GM19328 (cell line): Measurements from ENCODE around the gene RPL12.

Experiments used
- ATAC-seq: cut with Tn5 transposase; IDR thresholded peaks from one replicate; pipeline ENCODE4 v1.9.1; 2021; ENCODE audit warnings: mild to moderate bottlenecking, moderate library complexity; ENCODE audit not compliant: unreplicated experiment

The RPL12 gene

DNA sequence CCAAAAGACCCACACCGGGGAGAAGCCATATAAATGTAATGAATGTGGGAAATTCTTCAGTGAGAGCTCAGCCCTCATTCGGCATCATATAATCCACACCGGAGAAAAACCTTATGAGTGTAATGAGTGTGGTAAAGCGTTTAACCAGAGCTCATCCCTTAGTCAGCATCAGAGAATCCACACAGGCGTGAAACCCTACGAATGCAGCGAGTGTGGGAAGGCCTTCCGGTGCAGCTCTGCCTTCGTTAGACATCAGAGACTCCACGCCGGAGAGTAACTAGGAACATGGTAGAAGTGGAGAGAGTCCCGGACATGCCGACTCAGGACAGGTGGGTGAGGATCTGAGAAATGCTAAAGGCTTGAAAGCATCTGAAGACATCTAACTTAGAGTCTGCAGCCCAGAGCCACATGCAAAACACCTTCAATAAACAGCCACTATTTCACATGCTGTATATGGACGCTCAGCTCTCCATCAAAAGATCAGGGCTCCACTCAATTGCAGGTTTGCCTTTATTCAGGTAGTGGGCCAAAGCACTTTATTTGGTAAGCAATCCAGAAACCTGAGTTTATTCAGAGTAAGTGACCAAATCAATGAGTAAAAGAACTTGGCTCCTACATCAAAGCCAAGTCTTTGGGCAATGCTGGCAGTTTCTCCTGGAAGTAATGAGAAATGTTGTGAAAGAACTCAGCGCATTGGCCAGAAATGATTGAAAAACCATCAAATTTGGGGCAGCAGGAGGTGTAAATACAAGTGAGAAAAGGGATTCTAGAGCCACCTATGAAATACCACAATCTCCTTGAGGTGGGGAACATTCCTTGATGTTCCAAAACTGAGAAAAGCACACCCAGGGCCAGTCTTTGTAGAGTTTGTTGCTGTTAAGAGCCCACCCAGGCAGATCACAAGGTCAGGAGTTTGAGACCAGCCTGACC is 6.0 kb downstream of the RPL12 start:
- no peak for ATAC-seq

DNA sequence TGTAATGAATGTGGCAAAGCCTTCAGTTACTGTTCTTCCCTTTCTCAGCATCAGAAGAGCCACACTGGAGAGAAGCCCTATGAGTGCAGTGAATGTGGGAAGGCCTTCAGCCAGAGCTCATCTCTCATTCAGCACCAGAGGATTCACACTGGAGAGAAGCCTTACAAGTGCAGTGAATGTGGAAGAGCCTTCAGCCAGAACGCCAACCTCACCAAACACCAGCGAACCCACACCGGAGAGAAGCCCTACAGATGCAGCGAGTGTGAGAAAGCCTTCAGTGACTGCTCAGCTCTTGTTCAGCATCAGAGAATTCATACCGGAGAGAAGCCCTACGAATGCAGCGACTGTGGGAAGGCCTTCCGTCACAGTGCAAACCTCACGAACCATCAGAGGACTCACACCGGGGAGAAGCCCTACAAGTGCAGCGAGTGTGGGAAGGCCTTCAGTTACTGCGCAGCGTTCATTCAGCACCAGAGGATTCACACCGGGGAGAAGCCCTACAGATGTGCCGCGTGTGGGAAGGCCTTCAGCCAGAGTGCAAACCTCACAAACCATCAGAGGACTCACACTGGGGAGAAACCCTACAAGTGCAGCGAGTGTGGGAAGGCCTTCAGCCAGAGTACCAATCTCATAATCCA is 6.8 kb downstream of the RPL12 start:
- no peak for ATAC-seq

DNA sequence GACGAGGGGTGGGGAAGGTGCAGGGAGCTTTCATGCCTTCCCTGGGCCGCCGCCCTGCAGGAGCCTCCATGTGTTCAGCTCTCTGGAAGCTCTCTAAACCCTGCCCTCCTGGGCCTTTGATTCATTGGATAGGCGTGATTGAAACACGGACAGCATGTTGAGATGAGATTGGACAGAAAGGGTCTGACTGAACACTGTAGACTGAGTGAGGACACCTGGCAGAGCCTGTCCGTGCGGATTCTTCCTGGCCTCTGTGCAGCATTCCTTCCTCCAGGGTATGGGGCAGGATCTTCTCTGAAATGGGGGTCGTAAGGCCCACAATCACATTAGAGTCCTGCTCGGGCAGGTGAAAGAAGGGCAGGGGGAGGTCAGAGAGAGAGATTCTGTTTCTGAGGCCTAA is 12.8 kb downstream of the RPL12 start:
- no peak for ATAC-seq

DNA sequence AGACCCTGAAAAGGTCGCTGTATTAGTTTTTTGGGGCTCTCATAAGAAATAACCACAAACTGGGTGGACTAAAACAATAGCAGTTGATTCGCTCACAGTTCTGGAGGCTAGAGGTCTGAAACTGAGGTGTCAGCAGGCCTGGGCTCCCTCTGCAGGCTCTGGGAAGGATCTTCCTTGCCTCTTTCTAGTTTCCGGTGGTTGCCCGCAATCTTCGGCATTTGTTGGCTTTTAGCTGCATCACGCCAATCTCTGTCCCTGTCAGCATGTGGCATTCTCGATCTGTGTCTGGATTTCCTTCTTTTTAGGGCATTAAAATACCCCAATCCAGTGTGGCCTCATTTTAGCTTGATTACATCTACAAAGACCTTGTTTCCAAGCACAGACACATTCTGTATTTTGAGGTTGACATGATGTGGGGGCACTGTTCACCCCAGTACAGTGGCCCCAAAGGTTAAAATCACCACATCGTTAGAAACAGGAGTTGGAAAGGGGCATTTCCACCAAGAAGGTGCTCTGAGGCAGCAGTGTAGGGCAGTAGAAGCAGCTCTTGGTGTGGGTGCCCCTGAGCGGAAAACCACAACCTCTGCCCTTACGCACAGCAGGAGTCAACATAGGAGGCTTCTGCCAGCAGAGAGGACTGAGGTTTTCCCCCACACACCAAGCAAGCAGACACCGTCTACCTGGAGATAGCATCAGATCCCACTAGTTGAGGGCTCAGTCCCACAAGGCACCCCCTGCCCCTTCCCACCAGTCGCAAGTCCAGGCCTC is 13.5 kb downstream of the RPL12 start:
- no peak for ATAC-seq

DNA sequence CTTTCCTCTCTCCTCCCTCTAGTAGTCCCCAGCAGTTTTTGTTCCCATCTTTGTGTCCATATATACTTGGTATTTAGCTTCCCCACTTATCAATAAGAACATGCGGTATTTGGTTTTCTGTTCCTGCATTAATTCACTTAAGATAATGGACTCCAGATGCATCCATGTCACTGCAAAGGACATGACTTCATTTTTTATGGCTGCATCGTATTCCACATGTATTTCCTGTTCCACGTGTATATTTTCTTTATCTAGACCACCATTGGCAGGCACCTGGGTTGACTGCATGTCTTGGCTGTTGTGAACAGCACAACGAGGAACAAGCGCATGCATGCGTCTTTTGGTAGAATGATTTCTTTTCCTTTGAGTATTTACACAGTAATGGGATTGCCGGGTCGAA is 20.8 kb downstream of the RPL12 start:
- ATAC-seq = no peak

DNA sequence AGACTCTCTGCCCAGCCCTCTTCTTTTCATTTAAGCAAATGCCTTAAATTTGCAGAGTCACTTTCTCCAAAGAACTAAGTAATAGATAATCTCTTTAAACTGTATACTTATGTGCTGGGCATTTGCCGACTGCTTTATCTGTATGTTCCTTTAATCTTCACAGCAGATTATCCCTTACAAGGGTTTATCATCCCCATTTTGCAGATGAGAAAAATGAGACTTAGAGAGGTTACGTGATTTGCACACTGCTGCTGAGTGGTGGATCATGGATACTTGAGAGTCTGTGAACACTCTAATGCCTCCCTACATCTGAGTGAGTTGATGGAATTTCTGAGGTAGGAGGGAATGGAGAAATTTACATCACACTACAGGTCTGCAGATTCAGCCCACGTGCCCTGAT is 22.9 kb downstream of the RPL12 start:
- no peak for ATAC-seq

DNA sequence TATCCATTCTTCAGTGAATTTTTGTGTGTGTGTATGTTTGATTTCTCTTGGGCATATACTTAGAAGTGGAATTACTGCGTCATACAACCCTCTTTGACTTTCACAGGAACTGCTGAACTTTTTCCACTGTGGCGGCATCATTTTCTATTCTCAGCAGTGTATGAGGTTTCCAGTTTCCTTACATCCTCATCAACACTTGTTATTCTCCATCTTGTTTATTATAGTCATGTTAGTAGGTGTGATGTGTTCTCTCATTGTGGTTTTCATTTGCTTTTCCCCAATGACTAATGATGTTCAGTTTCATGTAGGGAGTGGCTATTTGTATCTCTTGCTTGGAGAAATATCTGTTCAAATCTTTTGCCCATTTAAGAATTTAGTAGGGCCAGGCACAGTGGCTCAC is 24.4 kb downstream of the RPL12 start:
- no peak for ATAC-seq

DNA sequence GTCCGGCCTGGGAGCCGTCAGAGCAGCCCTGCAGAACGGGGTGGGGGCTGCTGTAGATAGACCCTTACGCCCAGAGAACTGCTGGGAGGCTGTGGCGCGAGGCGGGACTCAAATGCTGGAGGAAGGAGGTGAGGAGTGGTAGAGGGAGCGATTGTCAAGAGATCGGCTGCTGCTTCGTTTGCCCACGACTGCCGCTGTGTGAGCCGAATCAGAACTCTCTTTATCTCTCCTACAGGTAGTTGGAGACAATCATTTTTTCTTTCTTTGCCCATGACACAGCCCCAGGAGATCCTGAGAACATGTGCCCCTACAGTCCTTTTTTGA is 26.6 kb downstream of the RPL12 start:
- ATAC-seq = no peak

DNA sequence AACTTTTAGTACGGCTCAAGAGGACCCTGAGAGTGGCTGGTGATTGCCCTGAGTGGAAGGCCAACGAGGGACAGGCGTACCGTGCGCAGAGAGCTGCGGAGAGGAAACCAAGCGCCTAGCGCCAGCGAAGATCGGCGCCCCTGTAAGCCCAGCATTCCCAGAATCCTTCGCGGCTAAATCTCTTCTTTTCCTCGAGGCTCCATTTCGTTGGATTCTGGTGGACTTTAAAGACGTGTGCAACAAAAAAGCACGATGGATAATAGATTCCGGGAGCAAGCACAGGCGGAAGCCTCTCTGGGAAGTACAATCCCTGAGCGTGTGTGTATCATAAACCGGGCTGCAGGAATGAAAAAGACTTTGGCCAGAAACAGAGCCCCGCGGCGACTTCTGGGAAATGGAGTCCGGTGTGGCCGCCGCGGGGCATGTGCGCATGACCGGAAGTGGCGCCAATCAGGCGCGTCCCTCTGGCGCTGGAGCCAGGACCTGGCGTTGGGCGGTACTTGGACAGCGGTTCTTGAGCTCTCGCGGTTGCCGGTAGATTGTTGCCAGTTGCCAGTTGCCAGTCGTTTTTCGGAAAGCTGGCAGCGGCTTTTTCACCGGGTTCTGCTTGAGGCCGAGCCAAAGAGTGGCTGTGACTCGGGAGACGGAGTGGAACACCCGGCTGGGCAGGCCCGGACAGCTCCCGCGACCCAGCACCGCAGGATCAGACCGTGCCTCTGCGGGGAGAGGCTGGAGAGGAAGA is 27.1 kb downstream of the RPL12 start, which contains the start of gene ZNF79:
Gene ZNF79 (plus strand): TSS at position 449 of the 742 bp plus-strand sequence. CDS start 406 bp downstream, outside the sequence.
- ATAC-seq = peak; percentile 77

DNA sequence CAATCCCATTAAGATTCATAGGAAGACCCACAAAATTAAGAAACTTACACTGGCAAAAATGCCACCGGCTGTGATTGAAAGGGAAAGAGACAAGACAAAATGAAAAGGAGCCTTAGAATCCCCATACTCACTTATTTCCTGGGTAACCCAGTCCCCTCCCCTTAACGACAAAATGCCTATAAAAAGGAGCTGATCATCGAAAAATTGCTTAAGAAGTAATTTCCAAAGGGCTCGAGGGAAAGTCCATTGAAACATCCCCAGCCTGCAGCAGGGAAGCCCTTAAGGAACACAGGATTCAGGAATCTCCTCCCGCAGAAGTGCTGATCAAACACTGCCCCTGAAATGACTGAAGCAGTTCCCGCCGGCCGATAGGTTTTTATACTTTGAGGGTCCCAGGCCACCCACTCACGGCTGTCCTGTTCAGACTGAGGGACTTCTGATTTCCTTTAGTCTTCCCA is 27.7 kb downstream of the RPL12 start:
- ATAC-seq = no peak

DNA sequence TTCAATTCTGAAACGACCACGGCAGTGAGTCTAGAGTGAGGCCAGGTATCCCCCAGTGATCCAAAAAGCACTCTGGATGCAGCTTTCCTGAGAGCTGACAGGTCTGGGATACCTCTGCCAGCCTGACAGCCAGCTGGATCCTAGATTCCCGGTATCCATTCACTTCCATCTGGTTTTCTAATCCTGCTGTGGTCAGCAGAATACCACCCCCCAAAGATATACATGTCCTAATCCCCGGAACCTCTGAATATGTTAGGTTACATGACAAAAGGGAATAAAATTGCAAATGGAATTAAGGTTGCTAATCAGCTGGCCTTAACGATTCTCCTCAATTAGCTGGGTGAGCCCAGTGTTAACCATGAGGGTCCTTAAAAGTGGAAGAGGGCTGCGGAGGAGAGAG is 28.4 kb downstream of the RPL12 start:
- no peak for ATAC-seq

DNA sequence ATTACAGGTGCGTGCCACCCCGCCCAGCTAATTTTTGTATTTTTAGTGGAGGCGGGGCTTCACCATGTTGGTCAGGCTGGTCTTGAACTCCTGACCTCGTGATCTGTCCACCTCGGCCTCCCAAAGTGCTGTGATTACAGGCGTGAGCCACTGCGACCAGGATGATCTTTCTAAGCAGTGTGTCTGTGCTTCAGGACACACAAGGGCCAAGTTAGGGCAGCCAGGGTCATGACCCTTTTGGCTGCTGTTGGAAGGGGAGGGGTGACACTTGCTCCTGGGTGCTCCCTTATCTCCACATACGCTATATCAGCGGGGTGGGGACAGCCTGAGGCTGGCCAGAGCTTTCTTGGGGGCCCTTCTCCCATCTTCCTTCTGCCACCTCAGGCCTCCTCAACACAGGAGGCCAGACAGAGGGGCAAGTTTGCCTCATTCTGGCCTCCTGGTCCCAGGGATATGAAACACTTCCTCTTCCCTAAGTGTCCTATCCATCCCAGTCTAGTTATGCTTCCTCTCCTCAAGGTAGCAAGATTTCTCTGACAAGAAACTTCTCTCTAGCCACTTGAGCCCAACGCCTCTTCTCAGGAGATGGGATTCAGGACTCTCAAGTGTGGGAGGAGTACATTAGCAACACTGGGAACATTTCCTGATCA is 28.9 kb downstream of the RPL12 start:
- no peak for ATAC-seq

DNA sequence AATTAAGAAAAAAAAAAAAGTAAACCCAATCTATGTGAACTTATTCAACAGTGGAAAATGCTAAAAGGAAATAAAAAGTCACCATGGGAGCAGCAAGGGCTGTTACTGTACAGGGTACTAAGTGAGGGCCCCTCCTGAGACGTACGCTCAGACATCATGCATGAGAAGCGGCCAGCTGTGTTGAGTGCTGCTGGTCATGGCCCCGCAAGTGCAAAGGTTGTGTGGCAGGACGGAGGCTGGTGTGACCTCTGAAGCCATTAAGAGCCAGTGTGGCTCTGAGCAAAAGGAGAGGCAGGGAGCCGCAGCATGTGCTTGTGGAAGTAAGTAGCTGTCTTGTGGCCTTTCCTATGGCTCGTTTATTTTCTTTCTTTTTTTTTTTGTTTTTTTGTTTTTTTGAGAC is 30.1 kb downstream of the RPL12 start:
- ATAC-seq = no peak

DNA sequence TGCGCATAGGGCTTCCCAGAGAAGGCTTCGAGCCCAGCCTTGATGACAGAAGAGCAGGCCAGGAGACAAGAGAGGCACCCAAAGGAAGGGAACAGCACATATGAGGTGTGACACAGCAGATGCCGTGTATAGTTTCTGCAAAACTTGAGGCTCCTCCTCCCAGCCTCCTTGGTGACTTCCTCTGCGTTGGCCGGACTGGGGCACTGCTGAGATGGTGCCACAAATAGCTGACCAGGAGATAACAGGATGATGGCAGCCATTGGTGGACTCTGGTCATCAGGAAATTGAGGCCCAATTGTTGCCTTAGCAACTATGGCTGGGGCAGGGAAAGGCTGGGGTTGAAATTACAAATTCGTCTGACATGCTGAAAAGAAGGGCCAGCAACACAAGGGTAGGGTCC is 31.9 kb downstream of the RPL12 start:
- no peak for ATAC-seq

DNA sequence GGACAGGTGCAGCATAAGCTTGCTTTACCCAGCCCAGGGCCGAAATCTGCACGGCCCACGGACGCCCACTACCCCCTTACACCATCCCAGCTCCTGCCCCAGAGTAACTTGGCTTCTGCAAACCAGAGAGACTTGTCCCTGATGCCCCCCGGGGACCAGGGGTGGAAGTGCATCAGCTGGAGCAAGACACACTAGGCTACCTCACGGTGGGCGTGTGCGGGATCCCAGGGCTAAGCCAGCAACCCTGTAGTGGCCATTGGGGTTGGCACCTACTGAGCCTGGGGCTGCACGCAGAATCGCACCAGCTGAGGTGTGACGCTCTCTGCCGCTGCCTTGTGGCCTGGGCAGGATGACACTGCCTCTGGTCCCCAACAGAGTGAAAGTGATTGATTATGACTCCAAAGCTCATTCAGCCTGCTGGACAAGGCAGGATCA is 33.2 kb downstream of the RPL12 start:
- no peak for ATAC-seq

DNA sequence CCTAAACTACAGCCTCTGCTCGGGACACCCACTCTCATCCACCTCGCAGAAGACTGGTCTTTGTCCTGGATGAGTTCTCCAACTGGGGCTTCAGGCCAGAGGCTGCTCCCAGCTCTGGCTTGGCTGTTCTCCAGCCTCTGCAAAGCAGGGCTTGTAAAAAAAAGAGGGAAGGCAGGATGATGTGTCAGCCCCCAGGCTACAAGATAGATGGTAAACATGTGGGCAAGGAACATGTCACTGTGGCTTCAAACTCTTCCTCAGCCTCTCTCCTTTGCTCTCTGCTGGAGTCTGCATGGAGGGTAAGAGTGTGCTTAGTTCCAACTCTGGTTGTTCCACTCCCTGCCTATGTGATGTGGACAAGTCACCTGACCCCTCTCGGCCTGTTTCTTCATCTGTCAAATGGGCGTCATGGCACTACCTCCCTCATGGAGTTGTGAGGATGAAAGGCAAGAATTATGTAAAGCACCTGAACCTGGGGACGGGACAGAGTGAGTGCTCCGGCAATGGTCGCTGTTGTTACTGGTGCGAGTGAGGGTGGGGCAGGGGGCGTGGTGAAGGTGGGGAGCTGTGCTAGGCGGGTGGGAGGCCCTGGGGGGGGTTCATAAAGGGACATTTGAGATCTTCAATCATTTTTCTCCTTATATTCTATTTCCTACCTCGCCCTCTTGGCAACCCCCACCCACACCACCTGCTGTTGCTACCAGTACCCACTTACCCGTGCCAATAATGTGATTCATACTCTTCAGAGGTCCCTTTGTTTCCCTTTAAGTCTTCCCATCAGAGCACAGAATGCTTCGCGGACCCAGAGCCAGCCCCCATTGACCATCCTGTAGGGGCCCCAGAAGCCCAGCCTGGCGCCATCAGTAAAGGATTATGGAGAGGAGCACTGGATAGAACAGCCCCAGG is 33.8 kb downstream of the RPL12 start:
- no peak for ATAC-seq

DNA sequence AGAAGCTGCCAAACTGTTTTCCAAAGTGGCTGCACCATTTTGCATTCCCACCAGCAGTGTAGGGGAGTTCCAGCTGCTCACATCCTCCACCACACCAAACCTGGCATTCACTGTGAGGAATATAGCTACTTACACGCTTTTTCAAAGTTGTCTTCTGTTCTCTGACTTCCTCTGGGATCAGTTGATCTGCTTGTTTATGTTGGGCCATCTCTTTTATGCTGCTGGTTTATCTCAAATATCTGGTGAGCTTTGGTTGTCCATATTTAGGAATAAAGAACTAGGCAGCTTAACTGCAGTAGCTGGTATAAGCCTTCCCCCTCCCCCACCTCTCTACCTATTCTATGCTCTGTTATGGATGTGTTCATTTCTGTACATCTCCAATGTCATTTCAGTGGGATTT is 35.5 kb downstream of the RPL12 start:
- no peak for ATAC-seq

DNA sequence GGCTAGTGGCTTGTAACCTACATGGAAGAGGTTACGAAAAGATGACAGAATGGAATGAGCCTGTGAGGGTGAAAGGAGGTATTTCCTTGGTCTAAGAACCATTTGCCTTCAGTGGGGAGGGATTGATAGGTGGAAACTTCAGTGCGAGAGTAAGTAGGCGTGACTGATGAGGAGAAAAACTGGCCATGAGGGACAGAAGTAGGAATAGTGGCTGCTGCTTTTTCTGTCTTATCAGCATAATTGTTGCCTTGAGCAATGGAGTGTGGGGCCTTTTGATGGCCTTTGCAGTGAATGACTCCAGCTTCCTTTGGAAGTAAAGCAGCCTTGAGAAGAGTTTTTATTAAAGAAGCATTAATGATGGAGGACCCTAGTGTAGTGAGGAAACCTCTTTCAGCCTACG is 36.1 kb downstream of the RPL12 start:
- no peak for ATAC-seq

DNA sequence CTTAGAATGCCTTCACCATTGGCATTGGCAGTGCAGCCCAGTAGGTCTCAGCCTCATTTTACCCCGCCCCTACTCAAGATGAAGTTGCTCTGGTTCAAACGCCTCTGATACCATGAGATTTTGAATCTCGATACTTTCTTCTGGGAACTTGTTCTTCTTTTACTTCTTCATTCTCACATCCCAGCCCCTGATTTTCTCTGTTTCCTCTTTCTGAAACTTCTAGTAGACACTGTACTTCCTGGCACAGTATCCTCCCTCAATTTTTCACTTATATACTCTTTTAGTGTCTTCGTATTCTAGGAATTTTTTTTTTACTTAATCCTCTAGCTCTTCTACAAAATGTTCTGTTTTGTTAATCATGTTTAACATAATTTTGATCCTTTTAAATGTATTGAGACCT is 40.1 kb downstream of the RPL12 start:
- ATAC-seq = no peak
